Upper lobe of left lung (tissue), 6 donors: ENCODE measurements around the gene SMG7. TPM values are rescaled to one million over a fixed set of nuclear protein-coding genes. Genes with fewer than 3 reads are reported as not detected.

Experiments used
- ATAC-seq, 2 donors: fragments of 200-7000 bp; cut with Tn5 transposase; one replicate each; pipeline ENCODE4 v1.9.1; 2022; ENCODE audit warnings: mild to moderate bottlenecking in 2 of 2, moderate library complexity in 2 of 2; ENCODE audit not compliant: low FRiP score in 2 of 2
- DNase-seq, 2 donors: peaks; one replicate each; pipeline ENCODE4 v3.0.0-alpha.2; 2019 to 2020
- H3K27ac ChIP-seq, 4 donors: fragments of 200-600 bp; sonication (generic); one replicate each; pipeline ENCODE4 v1.5.1; 2016 to 2019
- H3K27me3 ChIP-seq, 4 donors: fragments of 200-600 bp; sonication (generic); one replicate each; pipeline ENCODE4 v1.5.1; 2017 to 2019
- H3K36me3 ChIP-seq, 4 donors: fragments of 200-600 bp; sonication (generic); one replicate each; pipeline ENCODE4 v1.5.1; 2016 to 2019
- H3K4me1 ChIP-seq, 4 donors: fragments of 200-600 bp; sonication (generic); one replicate each; pipeline ENCODE4 v1.5.1; 2018 to 2019
- H3K4me3 ChIP-seq, 4 donors: fragments of 200-600 bp; sonication (generic); one replicate each; pipeline ENCODE4 v1.5.1; 2017 to 2019; ENCODE audit warnings: mild to moderate bottlenecking in 2 of 4, moderate library complexity in 1 of 4
- H3K9me3 ChIP-seq, 4 donors: fragments of 200-600 bp; sonication (generic); one replicate each; pipeline ENCODE4 v1.5.1; 2018 to 2019
- EP300 ChIP-seq, 4 donors: sonication (generic); formaldehyde crosslinking; IDR thresholded peaks; one replicate each; pipeline ENCODE4 v1.5.1; 2017; ENCODE audit warnings: antibody characterized with exemption in 4 of 4, control low read depth in 2 of 4
- POLR2A ChIP-seq, 4 donors: fragments of 450-650 bp; IDR thresholded peaks; one replicate each; pipeline ENCODE4 v1.5.1; 2016 to 2017; ENCODE audit warnings: antibody characterized with exemption in 4 of 4, mild to moderate bottlenecking in 2 of 4
- POLR2AphosphoS5 ChIP-seq, 2 donors: sonication (generic); formaldehyde crosslinking; IDR thresholded peaks; one replicate each; pipeline ENCODE4 v1.5.1; 2017; ENCODE audit warnings: antibody characterized with exemption in 2 of 2
- WGBS, 2 donors: methylation state at CpG; one replicate each; pipeline ENCODE4 v1.1.5; 2017 to 2018; 5-methylcytosine and 5-hydroxymethylcytosine counted together
- total RNA-seq, 6 donors: library from RNA; depleted of rRNA in 4 of 6; stranded (reverse); fragments of >200 nt in 4 of 6; gene quantifications; one replicate each; pipeline versions ENCODE4 v1.1.0 to v1.2.1, GENCODE V29; 2016 to 2021
- TF ChIP-seq, protein P1 (sequence below), 6 experiments: fragments of 450-650 bp in 4 of 6; fragments of 200-600 bp in 2 of 6; sonication (generic) in 2 of 6; IDR thresholded peaks; one replicate each; pipeline ENCODE4 v1.5.1; 2016 to 2019; ENCODE audit warnings: antibody characterized with exemption in 6 of 6
- donor health status: DM: no; HTN: no; CAD: no; lungs with moderate emphysema.
- donor health status: DM: no; HTN: yes; CAD: no; lungs with severe emphysema.

The SMG7 gene
- total RNA-seq, 6 donors from 2014 or later = 35.6 to 62.4 (median 50.5) TPM

DNA sequence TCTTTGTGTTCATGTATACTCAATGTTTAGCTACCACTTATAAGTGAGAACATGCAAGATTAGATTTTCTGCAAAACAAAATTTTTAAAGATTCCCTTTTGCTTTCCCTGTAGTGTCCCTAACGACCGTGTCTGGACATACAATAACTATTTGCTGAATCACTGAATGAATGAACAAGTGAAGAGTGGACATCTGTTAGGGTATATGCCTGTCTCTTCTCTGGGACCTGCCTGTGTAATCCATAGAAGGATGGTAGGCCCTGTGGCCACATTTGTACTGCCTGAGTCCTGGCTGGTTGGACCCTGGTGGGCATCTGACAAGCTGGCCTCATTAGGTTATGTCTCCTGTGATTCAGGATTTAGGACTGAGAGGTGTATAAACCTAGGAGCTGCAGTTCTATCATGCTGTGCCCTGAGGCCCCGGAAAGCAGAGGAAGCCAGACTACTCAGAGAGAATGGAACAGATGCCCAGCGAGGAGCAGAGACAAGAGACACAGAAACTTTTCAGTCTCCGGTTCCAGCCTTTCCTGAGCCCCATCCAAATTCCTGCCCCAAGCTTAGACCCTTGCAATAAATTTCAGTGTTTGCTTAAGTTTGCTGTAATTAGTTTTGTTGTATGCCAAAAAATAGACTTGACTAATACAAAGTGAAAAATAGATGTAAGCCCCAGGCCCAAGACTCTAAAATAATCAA is 125.5 kb downstream of the SMG7 start:
- H3K27me3 ChIP-seq = no peaks in the 10 kb centered on the region
- DNase-seq (no peak), ATAC-seq (no peak)
- WGBS, 2 donors = 77 to 83% methylated on average over 5 of the region's 5 CpGs
- peaks cover 0 to 4% (median 1%) of the 10 kb centered on the region in 4 donors for H3K4me1 ChIP-seq
- no peaks in the 10 kb centered on the region for H3K36me3 ChIP-seq
- H3K9me3 ChIP-seq = no peaks in the 10 kb centered on the region
- TF ChIP-seq POLR2AphosphoS5 (IDR thresholded peaks at IDR 0.05) (no peak), EP300 (IDR thresholded peaks at IDR 0.05) (no peak), POLR2A (IDR thresholded peaks at IDR 0.05) (no peak)
- TF ChIP-seq, protein P1, sequence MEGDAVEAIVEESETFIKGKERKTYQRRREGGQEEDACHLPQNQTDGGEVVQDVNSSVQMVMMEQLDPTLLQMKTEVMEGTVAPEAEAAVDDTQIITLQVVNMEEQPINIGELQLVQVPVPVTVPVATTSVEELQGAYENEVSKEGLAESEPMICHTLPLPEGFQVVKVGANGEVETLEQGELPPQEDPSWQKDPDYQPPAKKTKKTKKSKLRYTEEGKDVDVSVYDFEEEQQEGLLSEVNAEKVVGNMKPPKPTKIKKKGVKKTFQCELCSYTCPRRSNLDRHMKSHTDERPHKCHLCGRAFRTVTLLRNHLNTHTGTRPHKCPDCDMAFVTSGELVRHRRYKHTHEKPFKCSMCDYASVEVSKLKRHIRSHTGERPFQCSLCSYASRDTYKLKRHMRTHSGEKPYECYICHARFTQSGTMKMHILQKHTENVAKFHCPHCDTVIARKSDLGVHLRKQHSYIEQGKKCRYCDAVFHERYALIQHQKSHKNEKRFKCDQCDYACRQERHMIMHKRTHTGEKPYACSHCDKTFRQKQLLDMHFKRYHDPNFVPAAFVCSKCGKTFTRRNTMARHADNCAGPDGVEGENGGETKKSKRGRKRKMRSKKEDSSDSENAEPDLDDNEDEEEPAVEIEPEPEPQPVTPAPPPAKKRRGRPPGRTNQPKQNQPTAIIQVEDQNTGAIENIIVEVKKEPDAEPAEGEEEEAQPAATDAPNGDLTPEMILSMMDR (IDR thresholded peaks at IDR 0.05) = no peak
- peak overlapping the region in 1 of 4 donors; percentile 25 for H3K27ac ChIP-seq
- H3K4me3 ChIP-seq = no peak overlapping the region

DNA sequence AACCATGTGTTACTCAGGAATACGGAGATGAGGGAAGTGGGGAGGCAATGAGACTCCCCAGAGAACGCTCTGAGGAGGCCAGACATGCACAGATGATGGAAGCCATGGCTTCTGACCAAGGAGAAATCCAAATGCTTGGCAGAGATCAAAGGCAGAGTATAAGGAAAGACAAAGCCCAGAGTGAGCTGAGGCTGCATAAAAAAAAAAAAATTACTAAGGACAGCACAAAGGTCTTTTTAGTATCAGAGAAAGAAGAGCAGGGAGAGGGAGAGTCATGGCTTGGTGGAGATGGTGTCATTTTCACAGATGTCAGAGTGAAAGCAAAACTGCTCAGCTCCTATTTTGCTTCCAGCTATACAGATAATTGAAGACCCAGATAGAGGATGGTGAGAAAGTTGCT is 126.1 kb downstream of the SMG7 start:
- Histone ChIP-seq H3K4me1 (peaks cover 0 to 4% (median 0%) of the 10 kb centered on the region in 4 donors), H3K9me3 (no peaks in the 10 kb centered on the region), H3K4me3 (no peak overlapping the region), H3K27me3 (no peaks in the 10 kb centered on the region), H3K36me3 (no peaks in the 10 kb centered on the region), H3K27ac (peak overlapping the region in 1 of 4 donors; percentile 1)
- TF ChIP-seq POLR2A (IDR thresholded peaks at IDR 0.05) (no peak), POLR2AphosphoS5 (IDR thresholded peaks at IDR 0.05) (no peak), EP300 (IDR thresholded peaks at IDR 0.05) (no peak)
- TF ChIP-seq, protein P1 (IDR thresholded peaks at IDR 0.05) = no peak
- peak in 1 of 2 donors; percentile 52 for ATAC-seq
- WGBS, 2 donors = 72 to 80% methylated on average over 2 of the region's 2 CpGs
- no peak for DNase-seq

DNA sequence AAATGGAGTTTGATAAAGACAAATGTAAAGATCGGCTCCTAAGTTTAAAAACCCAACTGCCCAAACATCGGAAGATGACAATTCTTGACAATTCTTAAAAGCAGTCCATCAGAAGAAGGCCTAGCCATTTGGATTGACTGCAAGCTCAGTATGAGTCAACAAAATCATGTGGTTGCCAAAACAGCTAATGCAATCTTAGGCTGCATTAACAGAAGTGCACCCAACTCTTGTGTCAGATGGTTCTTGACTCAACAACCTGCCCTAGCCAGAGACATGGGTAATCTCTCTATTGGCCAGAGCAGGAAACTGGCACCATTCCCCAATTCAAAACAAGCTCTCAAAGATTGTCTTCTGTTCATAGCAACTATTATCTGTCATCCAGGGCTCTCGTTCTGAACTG is 127.8 kb downstream of the SMG7 start:
- TF ChIP-seq POLR2AphosphoS5 (IDR thresholded peaks at IDR 0.05) = peak; percentile 51 to 67
- peak in 1 of 4 donors; percentile 13 for TF ChIP-seq EP300 (IDR thresholded peaks at IDR 0.05)
- TF ChIP-seq, protein P1 (IDR thresholded peaks at IDR 0.05) = no peak
- Histone ChIP-seq H3K4me3 (no peak overlapping the region), H3K27me3 (no peaks in the 10 kb centered on the region), H3K4me1 (peaks cover 0 to 9% (median 3%) of the 10 kb centered on the region in 4 donors), H3K27ac (peak overlapping the region; percentile 23 to 75 (median 50)), H3K36me3 (no peaks in the 10 kb centered on the region), H3K9me3 (no peaks in the 10 kb centered on the region)
- peak in 1 of 2 donors; percentile 74 for DNase-seq
- WGBS, 2 donors = 69 to 71% methylated on average over 3 of the region's 3 CpGs
- ATAC-seq = peak; percentile 41 to 81

DNA sequence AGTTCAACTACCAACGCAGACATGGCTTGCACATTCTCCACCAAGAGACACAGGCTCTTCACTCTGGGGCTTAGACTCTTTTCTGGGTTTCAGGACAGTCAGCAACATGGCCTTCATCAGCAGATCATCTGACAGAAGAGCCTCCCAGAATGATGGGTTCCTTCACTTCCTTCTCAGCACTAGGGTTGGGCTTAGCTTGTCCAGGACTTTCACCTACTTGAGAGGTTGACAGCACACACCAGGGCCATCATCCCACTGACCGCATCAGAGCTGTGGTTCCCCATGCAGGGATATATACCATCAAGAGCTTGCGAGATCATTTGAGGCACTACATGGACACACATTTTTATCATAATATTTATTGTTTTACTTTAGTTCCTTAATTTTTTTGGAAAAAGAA is 128.3 kb downstream of the SMG7 start:
- H3K27ac ChIP-seq = peak overlapping the region; percentile 23 to 75 (median 50)

More for the DNA sequence above, 128.3 kb downstream of the SMG7 start:
- Histone ChIP-seq H3K27me3 (no peaks in the 10 kb centered on the region), H3K4me1 (peaks cover 0 to 9% (median 3%) of the 10 kb centered on the region in 4 donors), H3K9me3 (no peaks in the 10 kb centered on the region), H3K36me3 (no peaks in the 10 kb centered on the region), H3K4me3 (no peak overlapping the region)
- WGBS, 2 donors = 83 to 87% methylated on average over 3 of the region's 3 CpGs
- no peak for ATAC-seq
- TF ChIP-seq, protein P1 (IDR thresholded peaks at IDR 0.05) = no peak
- TF ChIP-seq EP300 (IDR thresholded peaks at IDR 0.05) = no peak
- TF ChIP-seq POLR2AphosphoS5 (IDR thresholded peaks at IDR 0.05) = no peak
- TF ChIP-seq POLR2A (IDR thresholded peaks at IDR 0.05) = no peak
- DNase-seq = no peak
